CD4-positive, alpha-beta T cell treated with Interleukin-12 subunit alpha and Interleukin-12 subunit beta, for 1 hour (primary cell): ENCODE measurements around the gene RHBDD3.
A peak's percentile ranks its signal among the peaks of the same experiment; 100 is the strongest.

ENCODE experiments used
- DNase-seq: peaks from one replicate; pipeline ENCODE4 v3.0.0-alpha.2; 2020

RHBDD3 gene

GRCh38 chr22:29267858-29268510 is at the start of gene RHBDD3, which contains the start of gene EWSR1:
Gene RHBDD3 (minus strand): TSS chr22:29267981. CDS start chr22:29265626, 2,355 bp downstream.
Gene EWSR1 (plus strand): TSS chr22:29268268. CDS start chr22:29268337, 69 bp downstream.
- DNase-seq, result peak; percentile 97

DNA sequence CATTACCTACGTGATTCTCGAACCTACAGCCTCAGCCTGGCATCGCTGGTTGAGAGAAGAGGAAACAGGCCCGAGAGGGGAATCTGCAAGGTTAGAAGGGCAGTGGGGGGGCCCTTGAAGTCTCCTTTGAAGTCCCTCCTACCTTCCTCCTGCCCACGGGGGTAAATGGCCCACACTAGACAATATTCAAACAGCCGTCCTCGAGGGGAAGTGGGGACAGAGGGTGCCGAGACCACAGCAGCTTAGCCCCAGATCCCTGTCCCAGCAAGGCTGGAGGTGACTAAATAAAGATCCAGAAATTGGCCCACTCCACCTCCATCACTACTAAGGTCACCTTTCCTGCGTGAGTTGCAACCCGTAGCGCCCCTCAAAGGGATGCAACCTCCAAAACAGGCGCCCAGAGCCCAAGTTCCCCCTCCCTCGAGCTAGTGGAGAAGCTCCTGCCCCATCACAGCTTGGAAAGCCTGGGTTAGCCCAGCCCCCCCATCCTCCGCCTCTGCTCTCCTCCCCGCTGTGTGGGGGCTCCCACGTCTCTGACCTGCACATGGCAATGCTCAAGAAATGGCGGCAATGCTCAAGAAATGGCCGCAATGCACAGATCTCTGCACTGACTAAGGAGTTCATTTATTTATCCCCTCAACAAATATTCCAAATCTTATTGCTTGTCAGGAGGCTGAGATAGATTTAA is 48.5 kb upstream of the RHBDD3 start:
- DNase-seq, result no peak

- DNase-seq, result no peak
Observed at GRCh38 chr22:29315286-29316140, 47.7 kb upstream of the RHBDD3 start, which contains the start of gene RASL10A. Gene RASL10A (minus strand): TSS chr22:29315697. CDS start chr22:29315246, 451 bp downstream.

- DNase-seq, result no peak
Observed at GRCh38 chr22:29314537-29315285, 46.9 kb upstream of the RHBDD3 start.

DNA sequence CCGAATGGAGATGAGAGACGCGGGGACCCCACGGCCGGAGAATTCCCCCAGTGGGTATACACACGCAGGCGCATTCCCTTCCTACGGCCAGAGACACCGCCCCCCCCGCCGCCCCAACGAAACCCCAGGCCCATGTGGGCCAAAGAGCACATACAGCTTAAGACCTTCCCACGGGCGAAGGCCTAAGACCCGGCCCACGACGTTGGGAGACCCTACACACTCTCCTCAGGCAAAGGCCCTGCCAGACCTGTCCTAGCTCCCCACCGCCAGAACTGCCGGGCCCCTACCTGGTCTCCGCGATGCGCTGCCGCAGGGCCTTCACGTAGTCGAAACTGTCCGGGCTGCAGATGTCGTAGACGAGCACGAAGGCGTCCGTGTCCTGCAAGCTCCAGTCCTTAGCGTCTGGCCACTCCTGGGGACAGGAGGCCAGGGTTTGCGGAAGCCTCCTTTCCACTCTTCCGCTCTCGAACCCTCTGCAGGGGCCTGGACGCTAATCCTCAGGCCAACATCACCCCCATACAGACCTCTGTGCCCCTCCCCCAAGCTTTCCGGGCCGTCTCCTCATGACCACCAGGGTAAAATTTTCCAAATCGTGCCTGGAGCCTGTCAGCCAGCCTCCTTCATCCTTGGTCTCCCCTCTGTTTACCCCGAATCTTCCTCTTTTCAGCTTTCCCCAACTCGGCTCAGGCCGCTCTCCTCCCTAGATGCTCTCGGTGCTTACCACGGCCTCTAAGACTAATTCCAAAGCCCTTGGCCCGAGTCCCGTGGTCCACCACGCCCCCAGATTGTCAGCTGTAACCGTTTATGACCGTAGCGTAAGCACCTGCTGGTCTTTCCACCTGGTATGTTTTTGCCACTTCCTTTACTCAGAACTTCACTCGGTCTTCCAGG is 46.0 kb upstream of the RHBDD3 start:
- DNase-seq, result no peak

- peak; percentile 25 for DNase-seq
Observed at GRCh38 chr22:29313126-29313575, 45.4 kb upstream of the RHBDD3 start.

DNA sequence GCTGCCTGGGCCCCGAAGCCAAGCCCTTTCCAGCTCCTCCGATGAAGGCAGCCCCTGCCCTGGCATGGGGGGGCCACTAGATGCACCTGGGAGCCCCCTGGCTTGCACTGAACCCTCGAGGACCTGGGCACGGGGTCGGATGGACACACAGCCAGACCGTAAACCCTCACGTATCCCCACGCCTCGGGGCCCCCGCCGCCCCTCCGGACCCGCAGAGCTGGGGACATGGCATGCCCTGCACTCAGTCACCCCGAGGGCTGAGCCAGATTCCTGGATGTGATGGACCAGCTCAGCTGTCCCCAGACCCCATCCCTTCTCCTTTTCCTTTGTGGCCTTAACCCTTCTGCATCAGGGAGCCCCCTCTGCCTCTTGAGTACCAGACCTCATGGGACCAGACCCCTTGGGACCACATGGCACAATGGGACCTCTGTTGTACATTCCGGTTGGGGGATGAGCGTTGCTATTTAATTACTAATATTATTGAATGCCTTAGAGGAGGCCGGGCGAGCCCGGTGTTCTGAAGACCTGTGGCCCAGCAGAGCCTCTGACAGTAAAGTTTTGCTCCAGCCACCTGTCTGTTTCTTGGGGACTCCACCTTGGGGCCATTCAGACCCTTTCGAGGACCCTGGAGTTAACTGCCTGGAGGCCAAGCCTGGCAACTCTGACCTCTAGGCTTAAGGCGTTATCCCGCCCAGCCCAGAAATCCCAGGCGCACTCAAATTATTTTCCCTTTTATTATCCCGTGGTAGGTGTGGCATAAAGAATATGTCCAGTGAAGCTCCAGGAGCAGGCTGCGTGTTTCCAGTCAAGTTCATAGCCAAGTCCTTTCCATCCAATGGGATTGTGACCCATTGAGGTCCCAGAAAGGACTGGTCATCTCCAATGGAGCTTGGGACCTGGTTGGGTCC is 44.7 kb upstream of the RHBDD3 start:
- no peak for DNase-seq

GRCh38 chr22:29311464-29312217 is 43.9 kb upstream of the RHBDD3 start:
- DNase-seq, result no peak

DNA sequence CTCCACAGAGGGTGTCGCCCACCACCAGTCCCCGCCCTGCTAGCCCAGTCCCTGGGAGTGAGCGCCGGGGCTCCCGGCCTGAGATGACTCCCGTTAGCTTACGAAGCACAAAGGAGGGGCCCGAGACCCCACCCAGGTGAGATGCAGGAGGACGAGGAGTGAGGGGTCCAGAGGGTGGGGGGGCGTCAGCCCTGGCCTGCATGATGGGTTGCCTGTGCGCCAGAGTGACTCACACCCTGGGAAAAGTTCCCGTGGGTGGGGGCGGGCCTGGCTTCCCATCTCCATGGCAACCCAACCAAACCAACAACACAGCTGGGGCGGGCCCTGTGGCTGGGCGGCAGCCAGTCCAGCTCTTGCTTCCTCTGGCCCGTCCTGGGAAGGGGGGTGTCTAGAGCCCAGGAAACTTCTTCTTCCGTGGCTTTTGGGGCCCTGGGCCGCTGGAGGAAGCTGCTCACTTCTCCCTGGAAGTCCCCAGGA is 43.1 kb upstream of the RHBDD3 start:
- DNase-seq, result peak; percentile 64

DNA sequence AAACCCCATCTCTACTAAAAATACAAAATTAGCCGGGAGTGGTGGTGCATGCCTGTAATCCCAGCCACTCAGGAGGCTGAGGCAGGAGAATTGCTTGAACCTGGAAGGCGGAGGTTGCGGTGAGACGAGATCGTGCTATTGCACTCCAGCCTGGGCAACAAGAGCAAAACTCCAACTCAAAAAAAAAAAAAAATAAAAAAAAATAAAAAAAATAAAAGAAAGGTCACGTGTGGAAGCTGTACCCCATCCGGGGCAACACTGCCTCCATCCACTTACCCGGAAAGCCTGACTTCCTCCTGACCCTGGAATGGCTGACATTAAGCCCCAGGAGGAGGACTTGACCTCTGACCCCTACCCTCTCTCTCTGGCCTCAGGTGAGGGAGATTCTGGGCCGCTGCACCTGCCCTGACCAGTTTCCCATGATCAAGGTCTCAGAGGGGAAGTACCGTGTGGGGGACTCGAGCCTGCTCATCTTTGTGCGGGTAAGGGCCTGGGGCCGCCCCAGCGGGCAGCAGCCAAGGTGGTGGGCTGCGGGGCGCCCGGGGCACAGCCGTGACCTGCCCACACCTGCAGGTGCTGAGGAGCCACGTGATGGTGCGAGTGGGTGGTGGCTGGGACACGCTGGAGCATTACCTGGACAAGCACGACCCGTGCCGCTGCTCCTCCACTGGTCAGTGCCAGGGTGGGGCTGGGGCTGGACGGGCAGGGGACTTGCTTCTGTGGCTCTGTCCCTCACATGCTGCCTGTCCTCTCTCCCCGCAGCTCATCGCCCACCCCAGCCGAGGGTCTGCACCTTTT is 42.5 kb upstream of the RHBDD3 start:
- DNase-seq, result no peak

DNA sequence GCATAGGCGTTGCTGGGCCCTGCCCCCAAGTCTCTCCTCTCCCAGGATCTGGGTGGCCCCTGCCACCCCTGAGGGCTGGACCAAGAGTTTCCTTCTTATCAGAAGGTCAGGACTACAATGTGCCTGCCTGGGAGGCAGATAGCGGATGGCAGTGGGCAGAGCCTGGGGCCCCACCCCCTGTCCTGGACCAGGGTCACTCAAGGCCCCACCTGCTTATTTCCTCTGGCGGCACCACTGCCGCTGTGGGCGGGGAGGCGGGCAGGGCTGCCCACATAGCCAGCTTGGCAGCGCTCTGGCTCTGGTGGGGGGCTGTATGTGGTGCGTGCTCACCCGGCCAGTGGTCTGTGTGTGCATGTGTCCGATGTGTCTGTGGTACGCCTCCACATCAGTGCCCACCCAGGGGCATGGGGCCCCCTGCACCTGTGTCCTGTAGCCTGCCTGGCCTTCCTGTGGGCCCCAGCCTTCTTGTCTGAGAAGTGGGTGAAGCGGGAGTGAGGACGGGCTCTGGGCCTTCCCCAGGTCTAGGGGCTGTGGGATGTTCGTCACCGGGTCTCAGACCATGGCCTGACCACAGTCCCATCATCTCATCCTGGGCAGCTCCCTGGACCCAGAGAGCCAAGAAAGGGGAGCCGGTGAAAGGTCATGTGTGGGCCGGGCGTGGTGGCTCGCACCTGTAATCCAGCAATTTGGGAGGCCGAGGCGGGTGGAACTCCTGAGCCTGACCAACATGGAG is 41.7 kb upstream of the RHBDD3 start:
- no peak for DNase-seq

- peak; percentile 20 for DNase-seq
Observed at GRCh38 chr22:29308791-29309262, 41.0 kb upstream of the RHBDD3 start.

GRCh38 chr22:29308148-29308790 is 40.5 kb upstream of the RHBDD3 start:
- no peak for DNase-seq

GRCh38 chr22:29307596-29308147 is 39.9 kb upstream of the RHBDD3 start:
- DNase-seq, result no peak

DNA sequence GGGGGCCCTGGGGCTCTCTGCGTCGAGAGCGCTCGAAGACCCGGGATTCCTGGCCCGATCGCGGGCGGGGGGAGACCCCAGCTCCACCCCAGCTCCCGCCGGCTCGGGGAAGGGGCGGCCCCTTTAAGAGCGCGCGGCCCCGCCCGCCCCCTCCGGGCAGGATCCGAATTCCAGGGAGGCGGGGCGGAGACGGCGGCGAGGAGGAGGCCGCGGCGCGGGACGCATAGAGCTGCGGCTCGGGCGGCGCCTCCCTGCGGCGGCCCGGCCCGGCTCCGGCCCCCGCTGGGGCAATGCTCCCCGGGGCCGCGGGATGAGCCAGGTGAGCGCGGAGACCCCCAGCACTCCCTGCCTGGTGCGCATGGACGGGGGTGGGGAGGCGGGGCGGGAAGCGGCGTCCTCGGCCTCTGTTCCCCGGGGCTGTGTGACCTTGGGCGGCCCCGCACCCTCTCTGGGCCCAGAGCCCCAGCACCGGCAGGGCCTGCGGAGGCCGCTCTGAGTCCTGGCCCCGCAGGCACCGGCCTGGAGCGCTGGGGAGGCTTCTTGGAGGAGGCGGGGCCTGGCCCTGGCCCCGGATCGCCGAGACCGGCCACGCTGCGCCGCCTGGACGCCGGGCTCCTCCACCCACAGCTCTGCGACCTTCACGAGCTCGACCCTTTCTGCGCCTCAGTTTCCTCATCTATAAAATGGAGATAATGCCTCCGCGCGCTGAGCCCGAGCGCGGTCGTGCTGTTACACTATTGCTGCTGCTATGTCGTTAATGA is 39.2 kb upstream of the RHBDD3 start:
- DNase-seq, result peak; percentile 34
